Endometrial microvascular endothelial cells (primary cell): ENCODE results near the gene PIGB. TPM values are rescaled to one million over a fixed set of nuclear protein-coding genes. Genes with fewer than 3 reads are reported as not detected.
"Not testable (repeated sequence)": the region's sequence is repeated elsewhere in the genome, so short reads cannot be mapped to it uniquely, and the experiment has no call there.

Source experiments
- in situ Hi-C: cut with HindIII; loops from 2 replicates; pipeline ENCODE4 v1.10.0; 2017; ENCODE audit warnings: low sequenced_read_pairs, low pct_unique_long_range_greater_than_20kb; ENCODE audit errors: inconsistent ontology term
- total RNA-seq: library from RNA; depleted of rRNA; stranded (reverse); fragments of >200 nt; gene quantifications from one replicate; pipeline ENCODE4 v1.2.3, GENCODE V29; 2015; ENCODE audit errors: inconsistent ontology term

Gene PIGB
- total RNA-seq, 1 donor from 2014 or later, result 16.7 TPM

DNA sequence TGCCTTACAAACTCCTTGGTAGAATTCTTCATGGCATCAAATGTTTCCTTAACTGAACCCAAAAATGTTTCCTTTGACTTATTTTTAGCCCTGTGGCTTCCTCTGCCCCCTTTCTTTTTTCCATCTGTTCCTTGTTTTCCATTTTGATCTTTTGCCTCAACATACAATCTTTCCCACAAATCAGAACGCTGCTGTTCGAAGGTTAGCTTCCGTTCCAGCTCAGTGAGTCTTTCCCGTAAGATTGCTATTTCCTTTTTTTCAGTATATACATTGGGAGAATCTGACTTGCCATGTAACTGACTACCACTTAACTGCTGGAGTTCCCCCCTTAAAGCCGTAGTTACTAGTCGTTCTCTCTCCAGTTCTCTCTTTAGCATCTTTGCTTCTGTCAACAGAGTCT is 41.2 kb downstream of the PIGB start:
- in situ Hi-C loops, result no loop called here

DNA sequence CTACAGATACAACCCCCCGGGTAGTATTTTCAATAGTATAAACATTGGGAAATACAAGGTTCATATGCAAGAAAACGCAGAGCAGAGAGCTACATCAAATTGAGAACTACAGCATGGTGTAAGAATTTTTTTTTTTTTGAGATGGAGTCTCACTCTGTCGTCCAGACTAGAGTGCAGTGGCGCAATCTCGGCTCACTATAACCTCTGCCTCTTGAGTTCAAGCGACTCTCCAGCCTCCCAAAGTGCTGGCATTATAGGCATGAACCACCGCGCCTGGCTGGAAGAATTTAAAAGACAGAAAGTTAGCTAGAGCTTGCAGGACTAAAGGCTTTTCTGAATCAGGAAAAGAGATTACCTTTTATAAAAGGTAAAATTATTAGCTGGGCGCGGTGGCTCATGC is 42.0 kb downstream of the PIGB start:
- in situ Hi-C loops, result no loop called here

DNA sequence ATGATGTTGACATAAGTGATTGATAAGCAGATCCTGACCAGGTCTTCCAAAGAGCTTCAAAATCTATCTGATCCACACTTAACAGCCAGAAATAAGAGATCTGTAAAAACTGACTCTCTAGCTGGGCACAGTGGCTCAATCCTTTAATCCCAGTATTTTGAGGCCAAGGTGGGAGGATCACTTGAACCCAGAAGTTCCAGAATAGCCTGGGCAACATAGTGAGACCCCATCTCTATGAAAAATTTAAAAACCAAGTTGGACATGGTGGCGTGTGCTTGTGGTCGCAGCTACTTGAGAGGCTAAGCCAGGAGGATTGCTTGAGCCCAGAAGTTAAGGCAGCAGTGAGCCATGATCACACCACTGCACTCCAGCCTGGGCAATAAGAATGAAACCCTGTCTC is 43.6 kb downstream of the PIGB start:
- in situ Hi-C loops, result no loop called here

DNA sequence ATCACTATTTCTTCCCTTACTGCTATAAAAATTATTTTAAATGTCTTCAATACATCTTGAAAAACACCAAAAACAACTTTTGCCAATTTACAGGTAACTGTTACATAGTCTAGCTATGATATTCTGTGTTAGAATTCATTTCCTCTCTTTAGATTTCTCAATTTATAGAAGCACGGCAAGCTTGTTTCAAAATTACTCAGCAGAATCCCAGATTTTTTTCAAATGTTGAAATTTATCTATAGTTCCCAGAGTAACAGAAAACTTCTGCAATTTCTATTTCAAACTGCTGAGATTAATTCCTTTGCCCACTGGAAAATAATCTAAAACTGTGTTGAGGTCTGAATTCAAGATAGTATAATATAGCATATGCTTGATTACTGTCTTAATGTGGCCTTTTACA is 48.0 kb downstream of the PIGB start:
- in situ Hi-C loops, result no loop called here

DNA sequence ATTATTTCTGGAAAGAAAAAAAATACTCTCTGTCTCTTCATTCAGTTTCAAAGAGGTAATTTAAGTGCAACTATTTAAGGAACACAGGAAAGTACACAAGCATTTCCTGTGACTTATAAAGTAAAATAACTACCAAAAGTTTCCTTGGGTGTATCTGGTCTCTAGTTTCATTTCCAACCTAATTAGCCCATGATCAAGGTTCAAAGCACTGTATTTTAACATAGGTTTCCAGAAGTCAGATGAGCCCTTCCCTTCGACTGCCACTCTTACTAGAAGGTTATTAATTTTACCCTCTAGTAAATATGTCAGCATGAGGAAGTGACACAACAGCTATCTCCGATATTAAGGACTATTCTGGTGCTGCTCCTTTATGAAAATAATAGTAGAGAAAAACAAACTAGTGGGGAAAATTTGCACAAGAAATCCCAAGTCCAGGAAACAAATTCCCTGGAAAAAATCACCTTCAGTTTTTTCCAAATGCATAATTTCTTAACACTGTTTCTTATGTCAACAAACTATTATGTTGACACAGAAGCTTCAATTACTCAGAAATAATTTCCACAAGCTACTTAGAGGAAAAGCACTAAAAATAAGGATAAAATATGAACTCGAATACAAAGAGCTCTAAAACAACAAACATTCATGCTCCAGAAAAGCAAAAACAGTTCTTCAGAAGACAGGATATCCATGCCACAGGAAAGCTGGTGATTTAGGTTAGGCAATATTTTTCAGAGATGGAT is 53.8 kb downstream of the PIGB start:
- in situ Hi-C loops, result no loop called here

DNA sequence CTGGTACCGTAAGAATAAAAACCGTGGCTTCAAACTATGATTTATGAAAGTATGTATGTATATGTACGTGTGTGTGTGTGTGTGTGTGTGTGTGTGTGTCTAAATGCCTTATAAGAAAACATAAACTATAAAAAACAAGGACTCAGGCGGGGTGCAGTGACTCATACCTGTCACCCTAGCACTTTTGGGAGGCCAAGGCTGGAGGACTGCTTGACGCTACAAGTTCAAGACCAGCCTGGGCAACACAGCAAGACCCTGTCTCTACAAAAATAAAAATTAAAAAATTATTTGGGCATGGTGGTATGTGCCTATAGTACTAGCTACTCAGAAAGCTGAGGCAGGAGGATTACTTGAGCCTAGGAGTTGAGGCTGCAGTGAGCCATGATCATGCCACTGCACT is 60.1 kb downstream of the PIGB start:
- in situ Hi-C loops, result no loop called here

DNA sequence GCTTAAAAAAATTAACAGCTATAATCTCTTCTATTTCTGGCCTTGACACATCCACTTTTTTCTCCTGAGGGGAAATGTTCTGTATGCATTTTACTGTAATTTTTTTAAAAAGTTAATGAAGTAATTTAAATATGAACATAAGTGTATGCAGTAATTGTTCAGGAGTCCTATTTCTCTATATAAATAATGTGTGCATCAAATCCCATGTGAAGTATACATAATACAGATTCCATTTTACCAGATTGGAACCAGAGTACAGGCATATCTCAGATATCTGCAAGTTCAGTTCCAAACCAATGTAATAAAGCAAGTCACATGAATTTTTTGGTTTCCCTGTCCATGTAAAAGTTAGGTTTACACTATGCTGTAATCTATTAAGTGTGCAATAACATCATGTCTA is 62.6 kb downstream of the PIGB start:
- in situ Hi-C loops, result no loop called here

DNA sequence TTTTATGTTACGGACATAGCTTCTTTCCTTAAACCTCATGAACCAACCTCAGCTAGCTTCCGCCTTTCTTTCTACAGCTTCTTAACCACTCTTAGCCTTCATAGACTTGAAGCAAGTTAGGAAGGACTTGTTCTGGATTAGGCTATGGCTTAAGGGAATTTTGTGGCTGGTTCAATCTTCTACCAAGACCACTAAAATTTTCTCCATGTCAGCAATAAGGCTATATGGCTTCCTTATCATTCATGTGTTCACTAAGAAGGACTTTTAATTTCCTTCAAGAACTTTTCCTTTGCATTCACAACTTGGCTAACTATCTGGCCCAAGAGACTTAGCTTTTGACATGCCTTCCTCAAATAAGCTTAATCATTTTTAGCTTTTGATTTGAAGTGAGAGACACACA is 64.7 kb downstream of the PIGB start:
- in situ Hi-C loops, result no loop called here

DNA sequence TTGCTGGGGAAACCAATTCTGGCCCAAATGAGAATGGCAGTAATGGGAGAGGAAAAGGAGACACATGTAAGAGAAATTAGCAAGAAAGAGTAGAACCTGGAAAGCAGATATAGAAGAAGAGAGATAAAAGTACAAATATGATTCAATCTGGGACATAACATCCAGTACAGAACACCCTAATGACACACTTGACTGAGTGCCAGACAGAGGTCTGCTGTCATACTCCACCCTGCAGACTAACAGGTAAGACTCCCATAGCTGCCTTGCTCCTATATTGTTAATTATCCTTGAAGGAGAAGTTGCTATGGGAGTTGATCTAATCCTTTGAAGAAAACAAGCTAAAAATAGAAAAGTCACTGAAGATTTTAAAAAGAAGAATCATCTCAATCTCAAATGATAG is 68.0 kb downstream of the PIGB start:
- in situ Hi-C loops, result no loop called here

DNA sequence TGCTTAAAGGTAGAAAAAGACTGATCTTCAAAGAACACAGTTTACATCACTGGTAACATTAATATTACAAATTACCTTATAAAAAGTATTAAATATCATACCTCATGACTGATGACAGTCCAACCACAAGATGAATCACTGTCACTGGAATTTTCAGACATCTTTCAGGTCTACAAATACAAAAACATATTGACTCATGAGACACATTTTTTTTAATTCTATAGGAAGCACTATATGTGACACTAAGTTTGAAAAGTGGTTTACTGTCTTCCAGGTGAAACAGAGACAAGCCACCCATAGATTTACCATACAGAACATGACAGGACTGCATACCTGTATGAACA is 70.2 kb downstream of the PIGB start:
- in situ Hi-C loops, result no loop called here

DNA sequence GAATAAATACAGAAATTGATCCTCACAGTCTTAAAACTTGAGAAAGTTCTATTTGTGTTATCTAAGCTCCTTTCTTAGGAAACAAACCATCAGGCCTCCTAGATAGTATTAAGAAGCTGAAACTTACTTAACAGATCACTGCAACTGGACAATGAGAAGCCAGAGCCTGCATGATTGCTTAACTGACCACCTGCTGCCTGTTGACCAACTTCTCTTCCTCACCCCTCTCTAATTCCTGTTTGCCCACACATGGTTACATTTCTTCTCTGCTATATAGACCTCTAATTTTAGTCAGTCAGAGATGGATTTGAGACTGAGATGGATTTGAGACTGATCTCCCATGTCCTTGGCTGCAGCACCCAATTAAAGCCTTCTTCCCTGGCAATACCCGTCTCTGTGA is 75.7 kb downstream of the PIGB start:
- in situ Hi-C loops, result no loop called here

DNA sequence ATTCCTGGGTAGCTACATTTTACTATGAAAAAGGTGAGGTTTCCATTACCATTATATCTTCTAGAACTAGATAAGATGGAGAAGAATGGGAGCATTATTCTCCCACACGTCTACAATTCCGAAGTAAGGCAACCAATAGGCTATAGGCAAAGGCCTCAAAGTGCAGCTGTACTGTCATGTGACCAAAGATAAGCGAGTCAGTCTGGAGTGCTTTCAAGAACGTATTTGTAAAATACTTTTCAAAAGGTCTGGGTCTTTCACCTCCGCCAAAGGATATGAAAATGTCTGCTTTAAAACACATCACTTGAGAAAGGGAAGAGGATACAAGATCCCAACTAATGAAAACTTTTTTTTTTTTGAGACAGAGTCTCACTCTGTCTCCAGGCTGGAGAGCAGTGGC is 79.2 kb downstream of the PIGB start:
- in situ Hi-C loops, result no loop called here

DNA sequence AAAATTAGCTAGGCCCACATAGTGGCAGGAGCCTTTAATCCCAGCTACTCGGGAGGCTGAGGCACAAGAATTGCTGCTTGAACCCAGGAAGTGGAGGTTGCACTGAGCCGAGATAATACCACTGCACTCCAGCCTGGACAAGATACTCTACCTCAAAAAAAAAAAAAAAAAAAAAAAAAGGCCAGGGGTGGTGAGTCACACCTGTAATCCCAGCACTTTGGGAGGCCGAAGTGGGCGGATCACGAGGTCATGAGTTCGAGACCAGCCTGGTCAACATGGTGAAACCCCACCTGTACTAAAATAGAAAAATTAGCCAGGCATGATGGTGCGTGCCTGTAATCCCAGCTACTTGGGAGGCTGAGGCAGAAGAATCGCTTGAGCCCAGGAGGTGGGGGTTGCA is 81.0 kb downstream of the PIGB start:
- in situ Hi-C loops, result not testable (repeated sequence)

DNA sequence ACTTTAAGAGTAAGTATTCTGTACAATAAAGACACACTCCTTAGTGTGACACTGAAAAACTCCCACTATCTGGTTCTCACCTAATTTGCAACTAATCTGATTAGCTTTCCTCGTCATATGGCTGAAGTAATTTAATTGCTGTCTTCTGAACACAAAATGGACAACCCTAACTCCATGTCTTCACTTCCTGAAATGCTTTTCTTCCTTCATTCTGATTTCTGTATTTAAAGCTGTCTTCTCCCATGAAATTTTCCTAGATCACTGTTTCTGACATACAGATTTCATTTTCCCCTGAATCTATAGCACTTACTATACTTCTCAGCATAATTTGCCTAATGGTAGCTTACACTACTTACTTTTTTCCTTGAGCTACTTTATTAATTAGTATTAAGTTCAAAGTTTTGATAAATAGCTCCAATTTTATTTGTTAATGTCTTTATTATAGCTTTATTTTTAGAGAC is 82.8 kb downstream of the PIGB start:
- in situ Hi-C loops, result no loop called here

DNA sequence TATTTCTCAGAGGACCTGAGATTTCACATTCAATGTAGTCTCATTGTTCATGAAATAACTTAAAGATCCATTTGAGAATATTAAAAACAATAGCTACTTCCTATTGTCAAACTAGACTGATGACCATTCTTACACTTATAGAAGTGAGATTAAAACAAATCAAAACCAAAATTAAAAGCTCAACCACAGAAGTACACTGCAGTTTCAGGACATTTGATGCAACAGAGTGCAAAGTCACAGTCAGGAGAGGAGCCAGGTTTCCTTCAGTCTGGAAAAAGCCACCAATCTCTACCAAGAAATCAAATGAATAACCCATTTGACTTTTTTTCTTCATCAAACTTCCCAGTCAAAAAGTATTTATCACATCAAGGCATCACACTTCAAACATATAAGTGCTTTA is 83.7 kb downstream of the PIGB start:
- in situ Hi-C loops, result no loop called here

DNA sequence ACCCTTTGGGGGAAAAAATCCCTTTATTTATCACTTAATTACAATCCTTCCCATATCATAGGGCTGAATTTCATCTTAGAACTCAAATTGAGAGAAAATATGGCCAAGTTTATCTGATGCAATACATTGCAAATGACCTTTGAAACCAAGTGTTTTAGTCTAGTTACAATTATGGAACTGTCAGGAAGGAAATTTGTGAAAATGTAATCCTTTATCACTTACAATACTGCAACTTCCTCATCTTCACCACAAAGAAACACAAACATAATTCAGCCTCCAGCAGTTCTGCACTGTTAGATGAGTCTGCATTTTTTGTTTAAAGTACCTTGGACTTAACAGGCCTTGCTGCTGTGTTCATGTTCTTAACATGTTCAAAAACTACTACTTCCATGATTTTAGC is 84.5 kb downstream of the PIGB start:
- in situ Hi-C loops, result no loop called here

Other genes with a start within 250 kb of the PIGB start
- 53.0 TPM for gene RSL24D1, start 122.3 kb upstream of the PIGB start, total RNA-seq
- gene RAB27A, start 29.4 kb upstream of the PIGB start, total RNA-seq, result 10.0 TPM
- 5.4 TPM for gene PIGBOS1, start 99 bp upstream of the PIGB start, total RNA-seq
- 29.8 TPM for gene CCPG1, start 89.1 kb downstream of the PIGB start, total RNA-seq
- gene PIERCE2, start 89.3 kb downstream of the PIGB start, total RNA-seq, result not detected
- gene DNAAF4, start 189.0 kb downstream of the PIGB start, total RNA-seq, result 0.65 TPM